RCC 7860 (cell line): Measurements from ENCODE around the gene PDE2A.
"Not testable (repeated sequence)": the region's sequence is repeated elsewhere in the genome, so short reads cannot be mapped to it uniquely, and the experiment has no call there.

ENCODE experiments used
- DNase-seq: peaks from one replicate; pipeline ENCODE4 v3.0.0-alpha.2; 2015; ENCODE audit warnings: low spot score
- FAIRE-seq: peaks from 2 replicates; lab custom pipeline; 2012; peaks lifted over from hg19 to GRCh38; lab: Jason Lieb, UNC

Gene PDE2A

GRCh38 chr11:72560864-72561263, 113.4 kb downstream of the PDE2A start:
- not testable (repeated sequence) for DNase-seq, FAIRE-seq

- FAIRE-seq: no peak
Observed at GRCh38 chr11:72556433-72556832, 117.8 kb downstream of the PDE2A start.

GRCh38 chr11:72555014-72555522, 119.2 kb downstream of the PDE2A start:
- not testable (repeated sequence) for DNase-seq, FAIRE-seq

More at GRCh38 chr11:72556433-72556832, 117.8 kb downstream of the PDE2A start:
- no peak for DNase-seq

- no peak for FAIRE-seq
- DNase-seq: no peak
Observed at GRCh38 chr11:72553706-72554105, 120.5 kb downstream of the PDE2A start.

GRCh38 chr11:72552399-72552910, 121.8 kb downstream of the PDE2A start:
- DNase-seq: no peak
- FAIRE-seq: no peak

GRCh38 chr11:72551571-72551970, 122.7 kb downstream of the PDE2A start:
- FAIRE-seq (no peak), DNase-seq (no peak)

GRCh38 chr11:72548463-72548862, 125.8 kb downstream of the PDE2A start:
- DNase-seq (no peak), FAIRE-seq (no peak)

- DNase-seq: no peak
- no peak for FAIRE-seq
Observed at GRCh38 chr11:72546866-72547265, 127.4 kb downstream of the PDE2A start.

GRCh38 chr11:72544589-72544988, 129.6 kb downstream of the PDE2A start:
- no peak for FAIRE-seq
- no peak for DNase-seq

- FAIRE-seq: no peak
Observed at GRCh38 chr11:72543849-72544542, 130.2 kb downstream of the PDE2A start.

GRCh38 chr11:72541257-72541974, 132.8 kb downstream of the PDE2A start:
- DNase-seq (no peak), FAIRE-seq (no peak)

More at GRCh38 chr11:72543849-72544542, 130.2 kb downstream of the PDE2A start:
- no peak for DNase-seq

GRCh38 chr11:72537051-72537450, 137.2 kb downstream of the PDE2A start:
- DNase-seq: no peak
- no peak for FAIRE-seq

GRCh38 chr11:72535194-72535547, 139.1 kb downstream of the PDE2A start:
- no peak for FAIRE-seq

GRCh38 chr11:72534371-72535193, 139.6 kb downstream of the PDE2A start:
- DNase-seq (no peak), FAIRE-seq (no peak)

More at GRCh38 chr11:72535194-72535547, 139.1 kb downstream of the PDE2A start:
- DNase-seq: no peak

- no peak for DNase-seq
- FAIRE-seq: no peak
Observed at GRCh38 chr11:72529068-72529467, 145.2 kb downstream of the PDE2A start.

GRCh38 chr11:72528121-72528520, 146.1 kb downstream of the PDE2A start:
- DNase-seq: no peak

More at GRCh38 chr11:72528121-72528520, 146.1 kb downstream of the PDE2A start:
- no peak for FAIRE-seq
